CD4-positive, alpha-beta T cell treated with Interleukin-2 at 100 ng/mL for 4 hours (primary cell): ENCODE results near the gene BBS9.

ENCODE experiments used
- DNase-seq: peaks from one replicate; pipeline ENCODE4 v3.0.0-alpha.2; 2020; ENCODE audit warnings: low spot score

Gene BBS9

DNA sequence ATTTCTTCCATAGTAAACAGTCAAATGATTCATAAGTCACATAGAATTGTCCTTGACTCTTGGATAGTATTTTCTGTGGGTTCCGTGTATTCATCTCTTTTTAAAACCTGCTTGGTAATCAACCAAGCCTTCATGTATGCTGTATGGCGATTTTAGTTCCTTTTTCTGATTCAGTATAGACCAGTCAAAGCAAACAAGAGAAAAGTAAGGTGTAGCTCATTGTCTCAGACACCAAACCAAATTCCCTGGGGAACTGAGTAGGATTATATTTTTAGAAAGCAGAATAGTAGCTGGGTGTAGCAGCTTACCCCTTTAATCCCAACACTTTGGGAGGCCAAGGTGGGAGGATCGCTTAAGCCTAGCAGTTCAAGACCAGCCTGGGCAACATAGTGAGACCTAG lies 240.5 kb downstream of the BBS9 start:
- DNase-seq: no peak

DNA sequence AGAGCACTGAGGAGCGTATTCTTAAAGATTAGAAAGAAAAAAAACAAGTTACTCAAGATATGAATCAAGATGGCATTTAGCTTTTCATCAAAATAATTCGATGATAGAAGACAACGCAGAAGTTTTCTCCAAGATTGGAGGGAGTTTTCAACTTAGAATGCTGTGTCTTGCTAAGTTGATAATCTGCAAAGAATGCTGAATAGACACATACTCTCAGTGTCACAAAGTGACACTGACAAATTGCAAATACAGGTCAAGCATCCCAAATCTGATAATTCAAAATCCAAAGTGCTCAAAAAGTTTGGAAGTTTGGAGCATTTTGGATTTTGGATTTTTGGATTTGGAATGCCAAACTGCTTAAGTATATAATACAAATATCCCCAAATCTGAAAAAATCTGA lies 243.8 kb downstream of the BBS9 start:
- no peak for DNase-seq

DNA sequence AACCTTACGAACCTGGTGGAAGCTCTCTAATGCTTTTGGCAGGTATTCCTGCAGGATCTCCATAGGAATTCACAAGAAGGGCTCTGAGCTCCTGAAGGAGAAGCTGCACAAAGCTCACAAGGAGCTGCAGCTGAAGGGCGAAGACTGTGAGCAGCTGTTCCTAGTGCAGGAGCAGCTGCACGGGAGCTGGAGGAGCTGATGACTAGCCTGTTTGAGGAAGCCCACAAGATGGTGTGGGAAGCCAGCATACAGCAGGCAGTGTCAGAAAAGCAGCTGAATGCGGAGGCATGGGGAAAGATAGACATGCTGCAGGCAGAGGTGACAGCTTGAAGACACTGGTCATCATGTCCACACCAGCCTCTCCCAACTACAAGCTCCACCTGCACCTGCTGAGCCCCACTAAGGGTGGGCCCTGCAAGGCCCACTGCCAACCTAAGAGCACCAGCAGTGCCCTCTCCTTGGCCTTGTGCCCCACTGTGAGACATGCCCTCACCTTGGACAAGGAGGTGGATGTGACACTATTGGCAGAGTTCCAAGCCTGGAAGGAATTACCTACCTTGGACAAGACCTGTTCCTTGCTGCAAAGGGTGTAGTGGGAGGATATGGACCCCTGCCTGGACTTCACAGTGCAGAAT lies 250.6 kb downstream of the BBS9 start:
- DNase-seq: no peak

DNA sequence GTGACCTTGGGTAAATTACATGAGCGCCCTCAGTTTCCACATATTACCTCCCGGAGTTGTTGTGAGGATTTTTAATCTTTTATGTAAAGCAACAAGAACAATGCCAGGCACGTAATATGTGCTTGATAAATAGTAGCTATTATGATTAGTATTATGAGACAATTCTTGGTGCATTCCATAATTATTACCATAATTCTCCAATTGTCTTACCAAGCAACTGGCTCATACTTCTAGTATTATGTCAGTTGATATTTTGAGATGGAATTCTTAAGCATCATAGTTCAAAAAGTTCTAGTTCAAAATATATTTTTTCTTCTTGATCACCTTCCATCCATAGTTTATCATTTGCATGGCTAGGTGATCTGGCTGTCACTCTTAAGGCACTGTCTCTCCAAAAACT lies 259.0 kb downstream of the BBS9 start:
- DNase-seq: no peak

DNA sequence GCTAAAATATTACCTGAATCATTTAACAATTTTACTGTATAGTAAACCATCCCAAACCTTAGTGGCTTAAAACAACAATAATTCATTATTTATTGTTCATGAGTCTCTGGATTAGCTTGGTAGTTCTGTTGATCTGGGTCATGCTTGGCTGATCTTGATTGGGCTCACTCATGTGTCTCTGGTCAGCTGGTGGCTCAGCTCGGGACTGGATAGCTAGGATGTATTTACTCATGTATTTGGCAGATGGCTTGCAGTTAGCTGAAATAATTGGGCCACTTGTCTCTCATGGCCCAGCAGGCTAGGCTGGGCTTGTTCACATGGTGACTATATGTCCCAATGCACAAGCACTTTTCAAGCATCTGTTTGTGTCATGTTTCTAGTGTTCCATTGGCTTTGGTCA lies 262.8 kb downstream of the BBS9 start:
- no peak for DNase-seq

DNA sequence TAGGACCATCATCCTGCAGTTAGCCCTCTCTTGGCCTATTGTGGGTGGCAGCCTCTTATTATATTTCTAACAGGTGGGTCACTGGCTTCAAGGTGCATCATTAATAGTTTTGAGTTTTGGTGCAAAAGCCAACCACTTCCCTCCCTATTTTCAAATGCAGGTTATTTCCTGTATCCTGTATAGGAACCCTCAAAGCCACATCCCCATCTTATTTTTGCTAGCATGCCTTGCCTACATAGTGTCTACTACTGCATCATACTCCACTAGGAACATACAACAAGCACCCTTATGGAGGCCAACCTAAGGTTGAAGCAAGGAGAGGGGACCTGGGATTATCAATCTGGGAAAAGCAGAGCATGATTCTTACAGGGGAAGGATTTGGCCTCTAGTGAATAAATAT lies 264.4 kb downstream of the BBS9 start:
- DNase-seq: no peak

DNA sequence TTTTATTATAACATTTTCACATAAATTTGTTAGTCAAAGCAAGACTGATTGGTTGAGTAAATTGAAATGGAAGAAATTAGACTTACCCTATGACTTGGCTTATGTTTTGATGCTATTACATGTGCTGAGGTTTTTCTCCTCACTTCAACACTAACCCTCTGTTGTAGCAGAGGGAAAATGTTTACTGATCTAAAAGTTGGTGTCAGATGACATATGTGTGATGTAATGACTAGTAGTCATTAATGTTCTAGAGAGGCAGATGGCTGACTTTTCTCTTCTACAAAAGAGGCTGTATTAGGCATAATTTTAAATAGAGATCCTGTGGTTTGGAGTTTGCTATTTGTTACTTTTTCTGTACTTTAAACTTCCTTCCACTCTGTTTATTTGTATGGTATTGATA lies 266.0 kb downstream of the BBS9 start:
- no peak for DNase-seq

DNA sequence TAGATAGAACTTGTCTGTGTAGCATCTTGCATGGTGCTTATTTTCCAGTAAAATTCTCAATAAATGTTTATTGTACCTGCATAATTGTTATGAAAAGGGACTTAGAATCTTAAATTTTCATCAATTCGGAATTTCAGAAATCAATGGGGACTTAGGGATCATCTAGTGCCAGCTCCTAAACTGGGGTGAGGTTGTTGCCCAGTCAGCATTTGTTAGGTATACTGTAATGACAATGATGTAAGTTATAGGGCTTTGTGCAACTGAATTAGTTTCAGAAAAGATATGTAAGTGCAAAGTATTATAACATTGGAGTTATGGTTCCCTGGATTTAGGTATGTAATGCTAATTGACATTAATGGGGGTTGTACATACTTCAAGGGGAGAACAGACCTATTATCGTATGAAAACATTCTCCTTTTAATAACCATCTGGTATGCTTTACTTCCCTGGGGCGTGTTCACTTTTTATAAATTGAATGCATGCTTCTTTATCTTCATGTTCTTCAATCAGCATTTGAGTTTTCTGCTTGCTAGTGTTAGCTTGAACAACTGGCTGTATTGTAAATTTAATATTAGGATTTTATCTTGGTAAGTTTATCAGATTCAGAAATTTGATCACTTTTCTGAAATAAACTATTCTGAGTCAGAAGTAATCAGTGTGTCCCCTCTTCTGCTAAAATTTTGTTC lies 270.3 kb downstream of the BBS9 start:
- no peak for DNase-seq

DNA sequence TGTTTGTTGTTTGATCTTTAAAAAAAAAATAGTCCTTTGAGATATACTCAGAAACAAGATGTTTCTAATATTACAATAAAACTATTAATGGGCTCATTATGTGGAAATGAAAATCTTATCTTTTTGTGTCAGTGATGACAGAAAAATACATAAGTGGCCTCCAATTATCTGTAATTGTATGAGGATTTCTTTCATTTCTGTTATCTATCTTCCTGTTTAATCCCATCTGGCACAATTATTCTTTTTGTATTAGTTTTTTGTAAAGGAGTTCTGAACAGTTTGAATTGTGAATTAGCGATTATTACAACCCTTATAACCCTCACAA lies 270.8 kb downstream of the BBS9 start:
- DNase-seq: no peak

DNA sequence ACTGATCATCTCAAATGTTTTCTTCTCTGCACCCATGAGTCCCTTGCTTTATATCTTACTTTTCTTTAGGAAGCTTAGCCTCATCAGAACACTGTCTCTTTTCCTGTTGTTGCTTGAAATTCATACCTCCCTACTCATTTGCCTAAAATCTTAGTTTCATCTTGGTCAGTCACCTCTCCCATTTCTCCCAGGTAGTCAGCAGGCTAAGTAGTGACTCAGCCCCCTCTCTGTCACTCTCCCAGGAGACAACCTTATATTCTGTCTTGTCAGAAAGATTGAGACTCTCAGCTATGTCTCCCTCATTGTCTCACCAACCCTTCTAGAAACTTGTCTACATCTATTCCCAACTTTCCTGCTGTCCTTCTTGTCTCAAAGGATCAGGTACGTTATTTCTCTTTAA lies 280.9 kb downstream of the BBS9 start:
- no peak for DNase-seq

DNA sequence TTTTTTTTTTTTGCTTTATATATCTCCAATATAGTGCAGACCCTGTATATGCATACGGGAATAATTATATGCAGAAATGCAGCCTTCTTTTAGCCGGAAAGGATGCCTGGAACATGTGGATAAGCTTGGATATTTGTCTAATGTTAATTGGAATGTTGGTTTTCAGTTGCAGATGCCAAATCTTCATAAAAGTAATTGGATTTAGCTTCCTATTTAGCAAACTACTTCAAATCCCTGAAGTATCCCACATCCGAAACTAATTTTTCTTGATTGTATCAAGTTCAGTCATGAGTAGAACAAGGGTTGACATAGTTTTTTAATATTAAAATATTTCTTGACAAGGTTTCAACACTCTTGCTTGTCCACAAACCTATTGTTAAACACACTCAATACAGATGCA lies 281.7 kb downstream of the BBS9 start:
- DNase-seq: no peak

DNA sequence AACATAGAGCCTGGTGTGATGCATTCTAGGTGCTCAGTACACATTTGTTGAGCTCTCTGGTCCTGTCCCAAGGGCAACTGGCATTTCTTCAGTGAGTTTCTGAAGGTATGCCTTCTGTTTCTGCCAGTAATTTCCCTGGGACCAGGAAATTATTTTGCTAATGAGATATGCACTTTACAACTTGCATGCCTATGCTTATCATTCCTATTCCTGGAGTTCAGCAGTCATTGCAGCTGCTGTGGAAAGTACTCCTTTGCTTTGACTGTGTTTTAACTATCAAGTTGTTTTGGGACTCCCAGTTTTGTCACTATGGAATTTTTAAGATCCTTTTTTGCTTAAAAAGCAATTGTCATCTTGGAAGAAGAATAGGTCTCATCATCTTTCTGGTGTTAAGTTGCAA lies 283.0 kb downstream of the BBS9 start:
- DNase-seq: no peak

DNA sequence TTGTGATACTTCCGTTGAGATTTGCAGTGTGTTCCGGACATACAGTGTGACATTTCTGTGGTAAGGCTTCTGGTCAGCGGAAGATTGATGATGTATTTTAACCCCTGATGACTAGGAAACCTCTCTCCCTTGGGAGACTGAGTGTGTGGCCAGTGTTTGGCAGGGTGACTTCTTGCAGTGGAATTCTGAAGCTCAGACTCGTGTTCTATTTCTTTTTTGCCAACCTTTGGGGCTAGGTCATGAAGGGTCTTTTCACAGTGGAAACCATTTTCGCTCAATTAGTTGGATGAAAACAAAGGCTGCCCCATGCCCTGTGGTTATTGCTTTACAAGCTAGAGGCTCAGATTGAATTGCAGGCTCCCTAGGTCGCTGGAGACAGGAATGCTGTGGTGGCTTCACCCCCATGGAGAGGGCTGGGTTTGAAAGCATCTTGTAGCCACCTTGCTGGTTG lies 288.9 kb downstream of the BBS9 start:
- no peak for DNase-seq

DNA sequence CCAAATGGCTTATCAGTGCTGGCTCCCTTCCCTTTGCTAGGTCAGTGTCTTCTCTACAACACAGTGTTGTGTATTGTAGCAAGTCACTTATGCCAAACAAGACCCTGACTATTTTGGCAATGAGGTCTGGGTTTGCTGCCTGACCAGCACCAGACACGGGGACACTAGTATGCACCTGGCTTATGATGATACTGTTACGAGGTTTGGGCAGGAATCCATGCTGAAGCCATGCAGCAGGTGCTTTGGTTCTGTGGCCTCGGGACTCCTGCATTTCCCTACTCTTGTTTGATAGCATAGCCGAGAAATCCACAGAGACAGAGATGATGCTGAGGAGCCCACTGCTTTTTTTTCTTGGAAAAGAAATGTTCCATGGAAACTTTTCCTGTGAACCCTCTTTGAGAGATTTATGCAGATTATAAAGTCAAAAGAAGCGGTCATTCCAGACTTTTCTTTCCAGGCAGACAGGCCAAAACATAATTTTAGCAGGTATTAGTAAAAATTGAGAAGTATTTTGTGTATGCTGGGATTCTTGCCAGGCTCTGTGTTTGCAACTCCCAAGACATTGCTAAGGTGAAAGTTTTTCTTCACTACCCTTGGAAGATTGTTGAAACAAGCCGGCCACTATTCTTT lies 291.1 kb downstream of the BBS9 start:
- no peak for DNase-seq

DNA sequence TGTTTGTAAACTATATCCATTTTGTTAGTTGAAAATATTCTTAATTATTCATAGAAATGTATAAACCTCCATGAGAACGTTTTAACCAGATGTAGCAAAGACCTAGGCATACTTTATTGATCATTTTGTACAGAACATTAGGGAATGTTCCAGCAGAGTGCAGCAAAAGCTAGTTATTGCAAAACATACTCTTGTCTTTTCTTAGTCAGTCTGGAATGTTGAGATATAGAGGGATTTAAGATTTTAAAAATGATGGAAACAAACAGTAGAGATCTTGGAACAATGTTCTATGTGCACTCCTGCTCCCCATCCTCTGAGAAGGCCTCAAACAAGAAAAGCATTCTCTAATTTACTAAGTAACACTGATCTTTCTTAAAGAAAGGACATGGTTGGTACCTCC lies 292.1 kb downstream of the BBS9 start:
- DNase-seq: no peak

DNA sequence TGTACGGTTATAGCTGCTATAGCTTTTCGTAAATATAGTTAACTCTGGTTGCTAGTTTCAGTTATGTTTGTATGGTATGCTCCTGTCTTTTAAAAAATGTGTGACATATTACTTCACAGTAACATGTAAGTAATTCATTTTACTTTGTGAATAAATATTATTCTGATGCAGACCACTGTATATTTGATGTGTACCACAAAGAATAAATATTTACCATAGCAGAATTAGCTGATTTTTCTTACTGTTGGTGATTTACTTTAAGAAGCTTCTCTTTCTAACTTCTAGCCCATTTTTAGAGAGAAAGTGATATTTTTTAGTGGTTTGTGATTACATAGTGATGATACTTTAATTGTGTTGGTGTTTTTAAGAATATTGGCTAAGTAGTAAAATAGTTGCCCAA lies 292.8 kb downstream of the BBS9 start:
- DNase-seq: no peak

DNA sequence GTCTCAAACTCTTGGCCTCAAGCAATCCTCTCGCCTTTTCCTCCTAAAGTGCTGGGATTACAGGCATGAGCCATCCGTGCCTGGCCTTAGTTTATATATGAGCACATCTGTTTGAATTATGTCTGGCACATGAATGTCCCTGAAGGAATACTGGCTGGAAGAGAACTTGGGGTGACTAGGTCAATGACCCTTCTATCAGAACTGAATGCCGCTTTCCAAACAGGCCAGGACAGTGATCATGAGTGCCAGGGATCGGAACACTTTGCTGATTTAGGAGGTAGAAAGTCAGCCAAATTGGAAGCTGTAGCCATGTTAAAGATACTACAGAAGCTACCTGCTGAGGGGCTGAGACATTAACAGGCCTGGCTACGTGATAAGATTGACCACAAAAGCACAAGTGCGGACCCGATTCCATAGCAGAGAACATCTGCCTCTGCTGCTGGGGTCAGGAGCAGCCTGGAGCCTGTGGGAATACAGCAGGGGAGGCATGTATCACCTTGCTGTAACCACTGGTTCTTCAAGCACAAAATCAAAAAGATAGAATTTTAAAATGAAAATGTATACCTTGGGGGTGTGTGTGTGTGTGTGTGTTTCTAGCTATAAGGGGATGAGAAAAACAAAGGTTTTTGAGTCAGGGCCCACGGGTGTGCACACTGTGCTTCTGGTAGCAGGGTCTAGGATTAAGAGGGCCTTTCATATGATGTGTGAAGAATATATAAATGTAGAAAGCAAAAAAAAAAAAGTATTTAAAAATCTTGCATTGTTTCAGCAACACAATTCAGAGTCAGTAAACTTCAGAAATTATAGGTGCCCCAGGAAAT lies 293.7 kb downstream of the BBS9 start:
- DNase-seq: no peak

DNA sequence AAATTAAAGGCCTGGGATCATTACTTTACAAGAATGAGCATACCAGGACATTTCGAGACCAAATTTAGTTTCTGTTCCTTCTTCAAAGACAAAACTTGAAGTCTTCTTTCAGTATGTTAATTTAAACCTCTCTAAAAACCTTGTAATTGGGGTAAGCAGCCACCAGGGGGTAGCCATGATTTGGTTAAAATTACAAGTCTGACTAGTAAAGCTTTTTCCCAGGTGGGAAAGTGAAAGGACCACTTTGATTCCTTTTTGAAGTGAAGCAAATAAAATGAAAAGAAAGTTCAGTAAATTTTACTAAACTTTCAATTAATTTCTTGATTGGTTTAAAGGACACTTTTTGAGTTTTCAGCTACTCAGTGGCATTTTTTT lies 294.3 kb downstream of the BBS9 start:
- DNase-seq: peak; percentile 25

DNA sequence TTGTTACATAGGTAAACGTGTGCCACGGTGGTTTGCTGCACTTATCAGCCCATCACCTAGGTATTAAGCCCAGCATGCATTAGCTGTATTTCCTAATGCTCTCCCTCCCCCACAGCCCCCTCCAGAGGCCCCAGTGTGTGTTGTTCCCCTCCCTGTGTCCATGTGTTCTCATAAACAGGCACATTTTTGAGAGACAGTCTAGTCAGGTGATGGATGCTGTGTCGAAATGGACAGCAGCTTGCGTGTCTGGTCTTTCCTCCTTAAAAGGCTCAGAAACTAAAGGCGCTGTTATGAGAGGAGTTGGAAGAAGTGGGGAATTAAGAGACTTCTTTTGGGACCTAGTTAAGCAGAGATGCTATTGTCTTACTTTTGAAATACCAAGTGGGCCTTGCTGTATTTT lies 296.0 kb downstream of the BBS9 start:
- DNase-seq: no peak

DNA sequence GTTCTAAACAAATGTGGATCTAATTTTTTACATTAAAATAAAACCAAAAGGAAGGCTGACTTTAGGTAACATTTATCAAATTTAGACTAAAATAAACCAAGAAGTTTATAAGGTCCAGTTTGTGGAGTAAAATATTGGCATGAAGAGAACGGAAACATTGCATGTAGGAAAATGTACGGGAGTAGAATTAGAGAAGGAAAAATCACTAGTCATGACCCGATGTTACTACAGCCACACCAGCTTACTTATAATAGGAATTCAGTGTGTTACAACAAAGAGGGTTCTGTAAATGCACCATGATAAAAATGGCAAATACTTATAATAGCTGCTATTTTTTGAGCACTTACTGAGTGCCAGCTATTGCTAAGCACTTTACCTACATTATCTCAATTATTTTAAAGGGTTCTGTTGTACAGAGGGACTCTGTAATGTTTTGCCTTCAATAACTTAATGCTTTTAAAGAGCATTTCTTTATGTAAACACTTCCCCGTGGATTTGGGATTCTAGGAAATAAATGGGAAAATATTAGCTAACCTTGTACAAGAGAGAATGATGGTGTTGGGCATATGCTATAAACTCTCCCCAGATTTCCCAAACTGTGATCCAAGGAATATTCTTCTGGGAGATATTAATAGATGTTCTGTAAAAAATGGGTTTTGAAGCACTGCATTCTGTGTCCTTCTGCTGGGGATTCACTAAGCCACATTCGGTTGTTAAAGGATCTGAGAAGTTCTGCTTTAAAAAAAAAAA lies 296.7 kb downstream of the BBS9 start:
- no peak for DNase-seq

DNA sequence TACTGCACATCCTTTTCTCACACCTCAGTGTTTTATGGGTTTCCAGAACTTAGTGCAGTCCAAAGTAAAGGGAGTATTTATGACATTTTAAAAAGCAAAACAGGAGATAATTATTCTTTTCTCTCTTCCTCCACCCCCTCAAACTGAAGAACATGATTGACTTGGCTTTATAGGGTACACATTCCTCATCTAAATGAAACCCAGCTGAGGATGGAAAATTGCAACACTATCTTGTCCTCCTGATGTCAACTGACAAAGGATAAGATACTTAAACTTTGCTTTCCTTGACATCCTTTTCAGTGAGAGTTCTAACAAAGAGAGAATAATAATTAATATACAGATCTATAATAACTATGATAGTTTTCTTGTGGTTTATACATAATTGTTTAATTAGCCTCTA lies 299.1 kb downstream of the BBS9 start:
- DNase-seq: no peak

DNA sequence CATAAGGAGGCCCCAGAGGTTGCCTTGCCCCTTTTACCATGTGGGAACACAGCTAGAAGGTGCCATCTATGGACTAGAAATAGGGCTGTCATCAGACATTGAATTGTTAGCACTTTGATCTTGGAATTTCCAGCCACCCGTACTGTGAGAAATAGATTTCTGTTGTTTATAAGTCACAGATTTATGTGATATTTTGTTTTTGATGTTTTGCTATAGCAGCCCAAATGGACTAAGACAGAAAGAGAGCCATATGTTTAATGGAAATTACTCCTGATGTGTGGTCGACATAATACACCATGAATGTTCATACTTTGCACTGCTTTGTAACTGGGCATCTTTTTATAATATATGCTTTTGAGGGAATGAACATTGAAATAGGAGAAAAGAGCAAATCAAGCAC lies 302.2 kb downstream of the BBS9 start:
- no peak for DNase-seq
